SK-N-SH (cell line): Measurements from ENCODE around the gene KNDC1. TPM values are rescaled to one million over a fixed set of nuclear protein-coding genes. Genes with fewer than 3 reads are reported as not detected.

Experiments
- CTCF ChIA-PET: fragments of 300-600, 350-600 bp; formaldehyde crosslinking; extraction: SDS; loops from one replicate; lab custom pipeline; 2021; lab: Yijun Ruan, JAX
- POLR2A ChIA-PET: fragments of 350-600 bp; sonication (Branson Sonifier 250); formaldehyde crosslinking; extraction: SDS; loops from one replicate; lab custom pipeline; 2020; ENCODE audit warnings: antibody characterized with exemption, inconsistent platforms; lab: Yijun Ruan, JAX
- DNase-seq: peaks from one replicate; pipeline ENCODE4 v3.0.0; 2012
- H2AFZ ChIP-seq: fragments of 200-600 bp; sonication (generic); 2 replicates; pipeline ENCODE4 v1.8.1; 2016; ENCODE audit warnings: antibody characterized with exemption, mild to moderate bottlenecking, low read depth
- H3F3A ChIP-seq: fragments of 200-600 bp; sonication (generic); replicated peaks from 2 replicates; pipeline ENCODE3; 2016; ENCODE audit warnings: antibody characterized with exemption, mild to moderate bottlenecking; ENCODE audit not compliant: insufficient read depth
- H3K27ac ChIP-seq, 2 experiments: fragments of 200-500 bp in 1 of 2; fragments of 200-600 bp in 1 of 2; sonication (Bioruptor generic) in 1 of 2; sonication (generic), shearing (Covaris generic) in 1 of 2; 2 replicates each; pipeline versions ENCODE4 v1.5.1 to v1.6.1; 2014 to 2016; ENCODE audit warnings: low read depth in 2 of 2, inconsistent platforms in 1 of 2, low read length in 1 of 2, mild to moderate bottlenecking in 1 of 2, mixed read lengths in 1 of 2
- H3K27me3 ChIP-seq: fragments of 200-600 bp; sonication (generic), shearing (Covaris generic); 2 replicates; pipeline ENCODE4 v1.6.1; 2016; ENCODE audit warnings: mixed run types; ENCODE audit not compliant: insufficient read depth
- H3K36me3 ChIP-seq, 2 experiments: fragments of 200-500 bp in 1 of 2; fragments of 200-600 bp in 1 of 2; sonication (Bioruptor generic) in 1 of 2; sonication (generic) in 1 of 2; replicated peaks in 1 of 2; 2 replicates each; pipeline versions ENCODE3 to v1.5.1; 2014 to 2016; ENCODE audit warnings: low read length in 1 of 2, mild to moderate bottlenecking in 1 of 2; ENCODE audit not compliant: insufficient read depth in 2 of 2, control insufficient read depth in 1 of 2
- H3K4me1 ChIP-seq, 2 experiments: fragments of 200-500 bp in 1 of 2; fragments of 200-600 bp in 1 of 2; sonication (Bioruptor generic) in 1 of 2; sonication (generic), shearing (Covaris generic) in 1 of 2; 2 replicates each; pipeline versions ENCODE4 v1.5.1 to v1.6.1; 2014 to 2016; ENCODE audit warnings: low read depth in 1 of 2, low read length in 1 of 2, mixed run types in 1 of 2; ENCODE audit not compliant: insufficient read depth in 2 of 2, control insufficient read depth in 1 of 2
- H3K4me2 ChIP-seq: fragments of 200-600 bp; sonication (generic), shearing (Covaris generic); 2 replicates; pipeline ENCODE4 v1.6.1; 2017; ENCODE audit warnings: mixed run types
- H3K4me3 ChIP-seq, 2 experiments: fragments of 200-500 bp in 1 of 2; fragments of 200-600 bp in 1 of 2; sonication (Bioruptor generic) in 1 of 2; sonication (generic), shearing (Covaris generic) in 1 of 2; 2 replicates each; pipeline versions ENCODE4 v1.5.1 to v1.8.1; 2014 to 2016; ENCODE audit warnings: low read depth in 2 of 2, inconsistent platforms in 1 of 2, low read length in 1 of 2, mild to moderate bottlenecking in 1 of 2, mixed read lengths in 1 of 2, moderate library complexity in 1 of 2
- H3K79me2 ChIP-seq: fragments of 200-600 bp; sonication (generic); 2 replicates; pipeline ENCODE4 v1.8.1; 2017; ENCODE audit warnings: mild to moderate bottlenecking; ENCODE audit not compliant: insufficient read depth
- H3K9ac ChIP-seq: fragments of 200-600 bp; sonication (generic); 2 replicates; pipeline ENCODE4 v1.6.1; 2017; ENCODE audit warnings: mixed run types
- H3K9me2 ChIP-seq: fragments of 200-600 bp; sonication (generic); 2 replicates; pipeline ENCODE4 v1.6.1; 2017; ENCODE audit warnings: mixed run types
- H3K9me3 ChIP-seq: fragments of 200-600 bp; sonication (generic); 2 replicates; pipeline ENCODE4 v1.6.1; 2017; ENCODE audit warnings: mixed run types, mild to moderate bottlenecking, moderate library complexity
- H4K20me1 ChIP-seq: fragments of 200-600 bp; sonication (generic); 2 replicates; pipeline ENCODE4 v1.6.1; 2017; ENCODE audit warnings: mild to moderate bottlenecking, mixed run types; ENCODE audit not compliant: insufficient read depth
- CHD2 ChIP-seq: fragments of 150-350 bp; IDR thresholded peaks from 2 replicates; pipeline ENCODE4 v1.6.1; 2018; ENCODE audit warnings: low read length; ENCODE audit not compliant: partially characterized antibody
- CTCF ChIP-seq: fragments of 200-600 bp; sonication (generic); IDR thresholded peaks from 2 replicates; pipeline ENCODE4 v1.6.1; 2017; ENCODE audit warnings: antibody characterized with exemption, mild to moderate bottlenecking, moderate library complexity
- EP300 ChIP-seq, 2 experiments: IDR thresholded peaks; 2 replicates each; pipeline versions ENCODE4 v1.4.0 to v1.6.1; 2012; ENCODE audit warnings: borderline replicate concordance in 1 of 2, low read depth in 1 of 2, low read length in 1 of 2
- FOSL2 ChIP-seq: IDR thresholded peaks from 2 replicates; pipeline ENCODE4 v1.4.0; 2012; ENCODE audit warnings: low read depth, mild to moderate bottlenecking, moderate library complexity, borderline replicate concordance
- IRF3 ChIP-seq: fragments of 150-350 bp; IDR thresholded peaks from 2 replicates; pipeline ENCODE4 v1.6.1; 2016; ENCODE audit warnings: mild to moderate bottlenecking, low read depth, low read length
- JUND ChIP-seq: IDR thresholded peaks from 2 replicates; pipeline ENCODE4 v1.4.0; 2012
- MEF2A ChIP-seq: IDR thresholded peaks from 2 replicates; pipeline ENCODE4 v1.4.0; 2012; ENCODE audit warnings: low read depth, borderline replicate concordance
- RCOR1 ChIP-seq: fragments of 150-350 bp; IDR thresholded peaks from 2 replicates; pipeline ENCODE4 v1.6.1; 2017; ENCODE audit warnings: antibody characterized with exemption, low read length
- RXRA ChIP-seq: IDR thresholded peaks from 2 replicates; pipeline ENCODE4 v1.4.0; 2012; ENCODE audit warnings: low read depth, mild to moderate bottlenecking, borderline replicate concordance
- SIN3A ChIP-seq: IDR thresholded peaks from 2 replicates; pipeline ENCODE4 v1.6.1; 2012; ENCODE audit warnings: low read depth, mild to moderate bottlenecking, low read length, moderate library complexity, borderline replicate concordance
- TCF12 ChIP-seq: IDR thresholded peaks from 2 replicates; pipeline ENCODE4 v1.4.0; 2012
- TEAD4 ChIP-seq: IDR thresholded peaks from 2 replicates; pipeline ENCODE4 v1.4.0; 2012; ENCODE audit warnings: mild to moderate bottlenecking, borderline replicate concordance; ENCODE audit not compliant: insufficient read depth
- ZBTB33 ChIP-seq: IDR thresholded peaks from 2 replicates; pipeline ENCODE4 v1.4.0; 2012; ENCODE audit warnings: low read depth, borderline replicate concordance
- WGBS: methylation state at CpG from one replicate; pipeline ENCODE4 v1.1.6; 2017; ENCODE audit warnings: low lambda C conversion rate; 5-methylcytosine and 5-hydroxymethylcytosine counted together
- polyA plus RNA-seq, 3 experiments: library from polyadenylated mRNA; depleted of rRNA; stranded (reverse); fragments of >200 nt; gene quantifications; 2 replicates each; pipeline ENCODE4 v1.2.3, GENCODE V29; 2012

The KNDC1 gene
- polyA plus RNA-seq, 1 of the 3 experiments (the other 2 are of a cell fraction), result 1.4 TPM

GRCh38 chr10:133274751-133275683 is 115.0 kb downstream of the KNDC1 start:
- ChIA-PET CTCF (interaction anchor here (0.7 kb wide), 1 partner anchor 439 kb away, joined by 3 read pairs; no protein-coding TSS in a partner anchor), POLR2A (no interaction called here)
- Histone ChIP-seq H3K9me2 (no peaks in the 10 kb centered on the region), H3K27me3 (no peaks in the 10 kb centered on the region), H3K9me3 (no peaks in the 10 kb centered on the region), H3F3A (no peaks in the 10 kb centered on the region), H3K4me2 (no peak overlapping the region), H3K4me1 (no peaks in the 10 kb centered on the region; a peak in 1 of 4 replicates), H2AFZ (no peak overlapping the region), H4K20me1 (no peaks in the 10 kb centered on the region; the same call in 1 of the 2 replicates), H3K27ac (no peak overlapping the region), H3K4me3 (no peak overlapping the region), H3K9ac (no peak overlapping the region), H3K36me3 (peaks cover 0 to 13% of the 10 kb centered on the region in 2 experiments), H3K79me2 (no peaks in the 10 kb centered on the region)
- 61% methylated on average over 15 of the region's 26 CpGs for WGBS
- no peak for TF ChIP-seq FOSL2
- TF ChIP-seq ZBTB33, result no peak
- TF ChIP-seq CTCF, result no peak; the same call in 1 of the 2 replicates
- no peak for TF ChIP-seq EP300 (IDR thresholded peaks at IDR 0.05; ENCODE audit: borderline replicate concordance in 1 of 2, low read depth in 1 of 2, low read length in 1 of 2)
- no peak for TF ChIP-seq RCOR1
- DNase-seq, result no peak

DNA sequence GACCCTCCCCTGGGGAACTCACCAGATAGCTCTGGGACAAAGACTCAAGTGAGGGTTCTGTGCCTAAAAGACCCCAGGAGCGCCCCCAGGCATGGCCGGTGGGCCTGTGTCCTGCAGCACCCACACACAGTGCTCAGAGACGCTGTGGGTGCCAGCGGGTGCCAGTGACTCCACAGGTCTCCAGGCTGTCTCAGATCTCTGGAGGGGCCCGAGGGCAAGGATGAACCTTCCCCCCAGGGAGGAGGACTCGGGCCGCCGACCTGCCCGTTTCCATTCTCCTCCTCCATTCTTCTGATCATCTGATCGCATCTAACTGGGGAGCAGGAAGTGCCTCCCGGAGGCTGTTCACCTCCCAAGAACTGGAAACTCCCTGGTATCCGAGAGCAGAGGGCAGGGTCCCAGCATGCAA is 115.7 kb downstream of the KNDC1 start:
- ChIA-PET CTCF (interaction anchor here (0.7 to 3.1 kb wide), 2 partner anchors 32 to 440 kb away, joined by 3 to 9 read pairs; no protein-coding TSS in a partner anchor), POLR2A (no interaction called here)
- H3K36me3 ChIP-seq, result peaks cover 0 to 17% of the 10 kb centered on the region in 2 experiments
- H3K4me3 ChIP-seq, result no peak overlapping the region
- no peaks in the 10 kb centered on the region for H3F3A ChIP-seq
- no peaks in the 10 kb centered on the region for H3K9me3 ChIP-seq
- H3K27ac ChIP-seq, result no peak overlapping the region
- 63% methylated on average over 3 of the region's 12 CpGs for WGBS
- no peak overlapping the region for H2AFZ ChIP-seq
- no peak overlapping the region for H3K9ac ChIP-seq
- H3K27me3 ChIP-seq, result no peaks in the 10 kb centered on the region
- no peak for DNase-seq
- no peaks in the 10 kb centered on the region for H3K9me2 ChIP-seq
- no peak overlapping the region for H3K4me2 ChIP-seq
- no peaks in the 10 kb centered on the region; the same call in 1 of the 2 replicates for H4K20me1 ChIP-seq
- no peaks in the 10 kb centered on the region for H3K79me2 ChIP-seq
- H3K4me1 ChIP-seq, result no peaks in the 10 kb centered on the region; a peak in 1 of 4 replicates
- TF ChIP-seq MEF2A (no peak), TEAD4 (no peak), CHD2 (no peak), FOSL2 (no peak), IRF3 (no peak), SIN3A (no peak), JUND (no peak), RXRA (no peak), TCF12 (no peak), CTCF (no peak)
